Thyroid gland (tissue), 4 donors: ENCODE data around the gene RBMS1. TPM values are rescaled to one million over a fixed set of nuclear protein-coding genes. Genes with fewer than 3 reads are reported as not detected.

Source experiments
- DNase-seq, 2 donors: peaks; one replicate each; pipeline ENCODE4 v3.0.0-alpha.2; 2019
- H3K27ac ChIP-seq, 3 donors: fragments of 200-600 bp; sonication (generic); 1 replicate in 2 of 3; 2 replicates in 1 of 3; pipeline ENCODE4 v1.5.1; 2016 to 2019; ENCODE audit warnings: mild to moderate bottlenecking in 1 of 3, moderate library complexity in 1 of 3
- H3K27me3 ChIP-seq: fragments of 200-600 bp; sonication (generic); one replicate; pipeline ENCODE4 v1.5.1; 2019
- H3K36me3 ChIP-seq, 2 donors: fragments of 200-600 bp; sonication (generic); one replicate each; pipeline ENCODE4 v1.5.1; 2016 to 2019
- H3K4me1 ChIP-seq, 2 donors: fragments of 200-600 bp; sonication (generic); one replicate each; pipeline ENCODE4 v1.5.1; 2017 to 2019
- H3K4me3 ChIP-seq, 3 donors: fragments of 200-600 bp; sonication (generic); replicated peaks in 1 of 3; 1 replicate in 2 of 3; 2 replicates in 1 of 3; pipeline ENCODE4 v1.5.1; 2016; ENCODE audit warnings: mild to moderate bottlenecking in 1 of 3
- H3K9me3 ChIP-seq: fragments of 200-600 bp; sonication (generic); one replicate; pipeline ENCODE4 v1.5.1; 2017
- CTCF ChIP-seq, 6 experiments: fragments of 200-600 bp in 3 of 6; fragments of 450-650 bp in 3 of 6; sonication (generic) in 3 of 6; IDR thresholded peaks; one replicate each; pipeline ENCODE4 v1.5.1; 2016 to 2019; ENCODE audit warnings: antibody characterized with exemption in 6 of 6, mild to moderate bottlenecking in 2 of 6, inconsistent platforms in 1 of 6, moderate library complexity in 1 of 6
- POLR2A ChIP-seq, 2 donors: fragments of 450-650 bp; IDR thresholded peaks; one replicate each; pipeline ENCODE4 v1.6.1; 2017; ENCODE audit warnings: antibody characterized with exemption in 2 of 2, mild to moderate bottlenecking in 2 of 2, moderate library complexity in 1 of 2
- WGBS, 2 donors: methylation state at CpG; one replicate each; pipeline ENCODE4 v1.1.5; 2017; 5-methylcytosine and 5-hydroxymethylcytosine counted together
- intact Hi-C: fragments of 100-400 bp; cut with DNase I; formaldehyde crosslinking; loops from one replicate; pipeline ENCODE4 v1.15.1; 2023
- total RNA-seq, 4 donors: library from RNA; depleted of rRNA; stranded (reverse); fragments of >200 nt; gene quantifications; one replicate each; pipeline ENCODE4 v1.2.3, GENCODE V29; 2016

The RBMS1 gene
- total RNA-seq, 4 donors from 2014 or later = 50.9 to 80.1 (median 69.0) TPM

GRCh38 chr2:160271171-160272086, 222.2 kb downstream of the RBMS1 start:
- intact Hi-C loops = no loop called here
- Histone ChIP-seq H3K27ac (peak overlapping the region; percentile 99), H3K9me3 (no peaks in the 10 kb centered on the region), H3K4me3 (peak overlapping the region in 1 of 3 donors; percentile 35), H3K36me3 (peaks cover 0 to 6% of the 10 kb centered on the region in 2 donors), H3K4me1 (peaks cover 27 to 30% of the 10 kb centered on the region in 2 donors), H3K27me3 (no peaks in the 10 kb centered on the region)
- 42 to 49% methylated on average over 21 of the region's 21 CpGs for WGBS, 2 donors
- no peak for TF ChIP-seq CTCF (IDR thresholded peaks at IDR 0.05)
- TF ChIP-seq POLR2A (IDR thresholded peaks at IDR 0.05) = peak in 1 of 2 donors; percentile 69
- DNase-seq = peak; percentile 67 to 70

GRCh38 chr2:160270571-160271113, 223.0 kb downstream of the RBMS1 start:
- Histone ChIP-seq H3K27ac (peak overlapping the region; percentile 99), H3K4me3 (peak overlapping the region in 2 of 3 donors; percentile 12 to 35), H3K36me3 (peaks cover 0 to 6% of the 10 kb centered on the region in 2 donors), H3K9me3 (no peaks in the 10 kb centered on the region), H3K4me1 (peaks cover 27 to 30% of the 10 kb centered on the region in 2 donors), H3K27me3 (no peaks in the 10 kb centered on the region)
- DNase-seq = peak in 1 of 2 donors; percentile 61
- no peak for TF ChIP-seq POLR2A (IDR thresholded peaks at IDR 0.05)
- TF ChIP-seq CTCF (IDR thresholded peaks at IDR 0.05) = peak in 2 of 6 experiments; percentile 3 to 21
- intact Hi-C loops = no loop called here
- 26 to 28% methylated on average over 15 of the region's 15 CpGs for WGBS, 2 donors

DNA sequence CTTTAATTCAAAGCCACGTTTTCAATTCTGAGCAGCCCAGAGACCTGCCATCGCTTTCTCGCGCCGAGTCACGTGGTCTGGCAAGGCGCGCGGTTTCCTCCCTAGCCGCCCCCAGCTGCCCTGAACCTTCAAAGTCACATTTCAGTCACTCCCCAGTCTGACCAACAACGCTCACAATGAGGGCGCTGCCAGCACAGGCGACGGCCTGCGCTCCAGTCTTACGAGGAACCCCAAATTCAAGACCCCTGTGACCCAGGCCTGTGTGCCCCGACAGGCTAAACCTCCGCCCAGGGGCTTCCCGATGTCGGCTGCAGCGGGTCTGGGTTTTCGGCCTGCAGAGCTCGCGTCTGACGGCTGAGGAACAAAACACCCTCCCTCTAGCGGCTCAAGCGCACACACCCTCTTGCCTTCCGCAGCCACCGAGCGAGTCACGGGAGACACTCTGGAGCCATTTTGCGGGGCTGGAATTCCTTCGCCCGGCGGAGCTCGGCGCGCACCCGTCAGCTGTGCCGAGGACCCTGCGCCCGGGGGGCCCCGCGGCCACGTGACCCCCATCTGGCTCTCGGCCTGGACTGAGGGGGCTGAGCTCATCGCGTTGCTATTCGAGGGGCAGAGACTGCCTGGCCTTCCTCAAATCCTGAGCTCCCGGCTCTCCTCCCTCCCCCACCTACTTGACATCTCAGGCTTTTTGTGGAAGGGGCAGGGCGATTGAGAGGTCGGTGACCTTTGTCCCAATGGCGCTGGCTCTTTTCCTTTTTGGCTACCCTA, 223.6 kb downstream of the RBMS1 start:
- Histone ChIP-seq H3K4me3 (peak overlapping the region in 2 of 3 donors; percentile 22 to 35), H3K27me3 (no peaks in the 10 kb centered on the region), H3K27ac (peak overlapping the region; percentile 99), H3K9me3 (no peaks in the 10 kb centered on the region), H3K36me3 (peaks cover 0 to 2% of the 10 kb centered on the region in 2 donors), H3K4me1 (peaks cover 27 to 30% of the 10 kb centered on the region in 2 donors)
- peak in 1 of 2 donors; percentile 72 for TF ChIP-seq POLR2A (IDR thresholded peaks at IDR 0.05)
- TF ChIP-seq CTCF (IDR thresholded peaks at IDR 0.05) = peak; percentile 26 to 64 (median 58)
- peak; percentile 95 for DNase-seq
- WGBS, 2 donors = 1% methylated on average over 26 to 43 of the region's 53 CpGs
- intact Hi-C loops = no loop called here

DNA sequence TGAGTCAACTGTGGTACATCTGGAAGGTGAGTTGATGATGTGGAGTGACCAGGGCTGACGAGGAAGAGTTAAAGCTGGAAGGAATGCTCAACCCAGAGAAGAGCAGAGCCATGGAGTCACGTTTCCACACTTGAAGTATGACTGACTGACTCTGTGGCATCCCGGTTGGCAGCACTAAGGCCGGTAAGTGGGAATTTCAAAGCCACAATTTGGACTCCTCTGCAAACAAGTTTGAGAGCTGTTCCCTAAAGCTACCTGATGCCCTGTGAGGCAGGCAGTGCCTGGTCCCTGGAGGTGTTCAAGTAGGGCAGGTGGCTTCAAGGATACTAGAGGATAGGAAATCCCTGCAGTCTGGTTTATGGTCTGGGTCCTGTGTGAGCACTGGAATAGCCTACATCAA, 224.2 kb downstream of the RBMS1 start:
- peak overlapping the region; percentile 99 for H3K27ac ChIP-seq
- TF ChIP-seq CTCF (IDR thresholded peaks at IDR 0.05) (no peak), POLR2A (IDR thresholded peaks at IDR 0.05) (peak in 1 of 2 donors; percentile 48)
- H3K4me3 ChIP-seq = peak overlapping the region in 1 of 3 donors; percentile 35
- no peaks in the 10 kb centered on the region for H3K36me3 ChIP-seq
- H3K9me3 ChIP-seq = no peaks in the 10 kb centered on the region
- peak; percentile 90 to 91 for DNase-seq
- intact Hi-C loops = no loop called here
- 24 to 27% methylated on average over 4 of the region's 4 CpGs for WGBS, 2 donors
- H3K4me1 ChIP-seq = peaks cover 27 to 30% of the 10 kb centered on the region in 2 donors
- H3K27me3 ChIP-seq = no peaks in the 10 kb centered on the region
